Gastrocnemius medialis (tissue), 4 donors: ENCODE data around the gene NAV3. TPM values are rescaled to one million over a fixed set of nuclear protein-coding genes. Genes with fewer than 3 reads are reported as not detected.

Source experiments
- ATAC-seq, 2 donors: fragments of 150-250 bp; one replicate each; pipeline ENCODE4 v1.9.1; 2016
- DNase-seq, 2 donors: peaks; one replicate each; pipeline ENCODE4 v3.0.0-alpha.2; 2019
- H3K27ac ChIP-seq, 4 donors: fragments of 200-600 bp; sonication (generic); 1 replicate in 1 of 4; 2 replicates in 3 of 4; pipeline ENCODE4 v1.5.1; 2016 to 2018; ENCODE audit warnings: mild to moderate bottlenecking in 2 of 4, moderate library complexity in 1 of 4
- H3K27me3 ChIP-seq, 3 donors: fragments of 200-600 bp; sonication (generic) in 2 of 3; 1 replicate in 1 of 3; 2 replicates in 2 of 3; pipeline versions ENCODE4 v1.5.1 to v1.6.0; 2016 to 2019; ENCODE audit warnings: mild to moderate bottlenecking in 1 of 3, moderate library complexity in 1 of 3
- H3K36me3 ChIP-seq, 2 donors: fragments of 200-600 bp; sonication (generic) in 1 of 2; one replicate each; pipeline ENCODE4 v1.5.1; 2017 to 2018
- H3K4me1 ChIP-seq, 2 donors: fragments of 200-600 bp; sonication (generic) in 1 of 2; one replicate each; pipeline ENCODE4 v1.5.1; 2016 to 2017; ENCODE audit warnings: mild to moderate bottlenecking in 2 of 2
- H3K4me3 ChIP-seq, 4 donors: fragments of 200-600 bp; sonication (generic) in 3 of 4; 1 replicate in 1 of 4; 2 replicates in 3 of 4; pipeline ENCODE4 v1.5.1; 2016 to 2019; ENCODE audit warnings: mild to moderate bottlenecking in 2 of 4
- H3K9me3 ChIP-seq, 3 donors: fragments of 200-600 bp; sonication (generic) in 2 of 3; 1 replicate in 1 of 3; 2 replicates in 2 of 3; pipeline ENCODE4 v1.5.1; 2016 to 2019
- POLR2A ChIP-seq, 2 donors: fragments of 450-650 bp; IDR thresholded peaks; one replicate each; pipeline ENCODE4 v1.6.1; 2017; ENCODE audit warnings: antibody characterized with exemption in 2 of 2, mild to moderate bottlenecking in 2 of 2, moderate library complexity in 2 of 2
- in situ Hi-C, 4 donors: fragments of 200-750 bp; cut with MboI; loops; one replicate each; pipeline versions ENCODE4 v1.15.0 to v1.8.0; 2017; ENCODE audit warnings: low sequenced_read_pairs in 4 of 4
- intact Hi-C: fragments of 100-400 bp; cut with DNase I; formaldehyde crosslinking; loops from one replicate; pipeline ENCODE4 v1.15.1; 2023; ENCODE audit warnings: low total_unique reads
- total RNA-seq, 4 donors: library from RNA; depleted of rRNA; stranded (reverse); fragments of >200 nt; gene quantifications; one replicate each; pipeline versions ENCODE4 v1.1.0 to v1.2.3, GENCODE V29; 2016
- TF ChIP-seq, protein P1 (sequence below), 5 experiments: fragments of 450-650 bp in 3 of 5; fragments of 200-600 bp in 2 of 5; sonication (generic) in 2 of 5; IDR thresholded peaks in 4 of 5; conservative IDR thresholded peaks in 1 of 5; 1 replicate in 4 of 5; 2 replicates in 1 of 5; pipeline ENCODE4 v1.5.1; 2016 to 2019; ENCODE audit warnings: antibody characterized with exemption in 5 of 5, mild to moderate bottlenecking in 3 of 5, moderate library complexity in 3 of 5

NAV3 gene
- total RNA-seq, 4 donors from 2014 or later, result 0.87 to 2.5 (median 2.0) TPM

DNA sequence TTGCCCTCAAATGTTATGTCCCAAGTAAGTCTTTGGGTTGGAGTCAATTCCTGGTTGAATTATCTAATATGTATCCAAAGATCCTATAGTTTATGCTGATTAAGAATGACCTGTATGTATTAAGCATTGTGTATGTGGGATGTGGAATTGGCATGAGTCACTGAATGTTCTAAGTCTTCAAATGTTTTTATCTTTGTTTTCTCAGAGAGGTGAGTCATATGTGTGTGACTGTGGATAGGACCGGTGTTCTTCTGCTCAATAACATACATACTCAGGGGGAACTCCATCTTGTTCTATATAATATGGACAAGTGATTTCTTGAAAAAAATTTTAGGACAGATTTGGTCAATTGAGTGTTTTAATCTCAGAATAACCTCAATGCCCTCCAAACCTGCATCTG is 57.9 kb downstream of the NAV3 start:
- intact Hi-C loops (no loop called here), in situ Hi-C loops (no loop called here)
- Histone ChIP-seq H3K4me3 (no peak overlapping the region), H3K36me3 (no peaks in the 10 kb centered on the region), H3K27me3 (no peaks in the 10 kb centered on the region), H3K9me3 (no peaks in the 10 kb centered on the region), H3K27ac (no peak overlapping the region), H3K4me1 (no peaks in the 10 kb centered on the region)
- DNase-seq (no peak), ATAC-seq (no peak)
- TF ChIP-seq, protein P1, sequence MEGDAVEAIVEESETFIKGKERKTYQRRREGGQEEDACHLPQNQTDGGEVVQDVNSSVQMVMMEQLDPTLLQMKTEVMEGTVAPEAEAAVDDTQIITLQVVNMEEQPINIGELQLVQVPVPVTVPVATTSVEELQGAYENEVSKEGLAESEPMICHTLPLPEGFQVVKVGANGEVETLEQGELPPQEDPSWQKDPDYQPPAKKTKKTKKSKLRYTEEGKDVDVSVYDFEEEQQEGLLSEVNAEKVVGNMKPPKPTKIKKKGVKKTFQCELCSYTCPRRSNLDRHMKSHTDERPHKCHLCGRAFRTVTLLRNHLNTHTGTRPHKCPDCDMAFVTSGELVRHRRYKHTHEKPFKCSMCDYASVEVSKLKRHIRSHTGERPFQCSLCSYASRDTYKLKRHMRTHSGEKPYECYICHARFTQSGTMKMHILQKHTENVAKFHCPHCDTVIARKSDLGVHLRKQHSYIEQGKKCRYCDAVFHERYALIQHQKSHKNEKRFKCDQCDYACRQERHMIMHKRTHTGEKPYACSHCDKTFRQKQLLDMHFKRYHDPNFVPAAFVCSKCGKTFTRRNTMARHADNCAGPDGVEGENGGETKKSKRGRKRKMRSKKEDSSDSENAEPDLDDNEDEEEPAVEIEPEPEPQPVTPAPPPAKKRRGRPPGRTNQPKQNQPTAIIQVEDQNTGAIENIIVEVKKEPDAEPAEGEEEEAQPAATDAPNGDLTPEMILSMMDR (IDR thresholded peaks at IDR 0.05 in 4 of 5, conservative IDR thresholded peaks at IDR 0.05 in 1 of 5), result no peak
- TF ChIP-seq POLR2A (IDR thresholded peaks at IDR 0.05), result no peak

DNA sequence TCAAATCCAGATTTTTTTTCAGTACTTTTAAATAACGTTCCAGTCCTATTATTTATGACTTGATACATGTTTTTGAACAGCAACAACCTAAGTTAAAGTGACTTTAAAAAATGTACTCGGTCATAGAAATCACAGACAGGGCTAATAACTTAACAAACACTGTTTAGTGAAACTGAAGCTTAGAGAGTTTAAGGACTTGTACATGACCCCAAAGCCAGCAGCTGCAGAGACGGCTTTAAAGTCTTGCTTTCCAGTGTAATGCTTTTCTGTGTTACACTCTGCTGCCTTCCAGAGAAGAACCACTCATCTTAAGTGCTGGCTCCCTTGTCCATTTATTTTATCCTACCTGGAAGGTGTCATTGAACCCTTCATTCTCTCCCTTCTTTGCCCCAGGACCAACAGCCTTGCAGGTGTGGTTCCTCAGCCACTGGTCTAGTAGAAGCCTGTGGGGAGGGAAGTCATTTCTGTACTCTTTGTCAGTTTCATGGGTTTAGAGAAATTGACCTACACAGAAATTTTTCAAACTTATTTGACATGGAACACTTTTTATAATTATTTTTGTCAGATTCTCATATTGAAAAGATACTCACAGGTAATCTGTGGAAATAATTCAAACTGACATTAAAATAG is 60.9 kb downstream of the NAV3 start:
- ATAC-seq (no peak), DNase-seq (no peak)
- intact Hi-C loops, result no loop called here
- Histone ChIP-seq H3K4me3 (no peak overlapping the region), H3K27ac (no peak overlapping the region), H3K27me3 (no peaks in the 10 kb centered on the region), H3K36me3 (no peaks in the 10 kb centered on the region), H3K9me3 (no peaks in the 10 kb centered on the region), H3K4me1 (no peaks in the 10 kb centered on the region)
- TF ChIP-seq, protein P1 (IDR thresholded peaks at IDR 0.05 in 4 of 5, conservative IDR thresholded peaks at IDR 0.05 in 1 of 5), result no peak
- TF ChIP-seq POLR2A (IDR thresholded peaks at IDR 0.05), result no peak
- in situ Hi-C loops, result no loop called here

DNA sequence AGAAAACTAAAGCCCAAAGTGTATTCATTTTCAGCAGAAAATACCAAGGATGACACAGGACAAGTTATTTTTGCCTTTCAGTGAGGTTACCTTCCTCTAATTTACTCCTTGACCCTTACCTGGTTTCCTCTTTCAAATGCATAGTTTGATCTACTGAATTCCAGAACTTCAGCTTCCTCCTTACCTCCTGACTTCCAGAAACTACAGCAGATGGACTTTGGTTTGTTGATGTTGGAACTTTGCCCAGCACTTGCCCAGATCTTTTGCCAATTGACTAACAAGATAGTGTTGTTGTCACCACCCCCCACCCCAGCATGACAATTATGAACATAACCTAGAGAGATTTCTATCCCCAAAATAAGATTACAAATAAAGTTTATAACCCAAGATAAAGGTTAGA is 63.2 kb downstream of the NAV3 start:
- DNase-seq (no peak), ATAC-seq (no peak)
- TF ChIP-seq, protein P1 (IDR thresholded peaks at IDR 0.05 in 4 of 5, conservative IDR thresholded peaks at IDR 0.05 in 1 of 5), result no peak
- TF ChIP-seq POLR2A (IDR thresholded peaks at IDR 0.05), result no peak
- Histone ChIP-seq H3K36me3 (no peaks in the 10 kb centered on the region), H3K9me3 (no peaks in the 10 kb centered on the region), H3K27me3 (no peaks in the 10 kb centered on the region), H3K4me1 (no peaks in the 10 kb centered on the region), H3K4me3 (no peak overlapping the region), H3K27ac (no peak overlapping the region)
- intact Hi-C loops, result no loop called here
- in situ Hi-C loops, result no loop called here

DNA sequence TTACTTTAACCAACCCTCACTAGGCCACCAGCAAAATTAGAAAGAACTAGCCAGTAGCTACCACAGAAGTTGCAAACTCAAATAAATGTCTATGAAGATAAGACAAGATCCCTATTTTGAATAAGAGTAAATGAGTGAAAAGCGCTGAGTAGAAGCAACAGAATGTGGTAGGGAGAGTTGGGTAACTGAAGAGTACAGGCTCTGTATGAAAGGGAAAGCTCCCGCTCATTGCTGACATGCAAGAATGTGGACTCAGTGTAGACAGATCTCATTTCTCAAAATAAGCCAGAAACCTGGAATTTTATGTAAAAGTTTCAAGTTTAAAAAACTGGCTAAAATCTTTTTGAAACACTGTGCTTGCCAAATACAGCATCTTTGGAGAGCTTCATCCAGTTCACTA is 63.9 kb downstream of the NAV3 start:
- Histone ChIP-seq H3K36me3 (no peaks in the 10 kb centered on the region), H3K27ac (no peak overlapping the region), H3K4me3 (no peak overlapping the region), H3K9me3 (no peaks in the 10 kb centered on the region), H3K27me3 (no peaks in the 10 kb centered on the region), H3K4me1 (no peaks in the 10 kb centered on the region)
- TF ChIP-seq POLR2A (IDR thresholded peaks at IDR 0.05), result no peak
- TF ChIP-seq, protein P1 (IDR thresholded peaks at IDR 0.05 in 4 of 5, conservative IDR thresholded peaks at IDR 0.05 in 1 of 5), result no peak
- intact Hi-C loops, result no loop called here
- DNase-seq (no peak), ATAC-seq (no peak)
- in situ Hi-C loops, result no loop called here

DNA sequence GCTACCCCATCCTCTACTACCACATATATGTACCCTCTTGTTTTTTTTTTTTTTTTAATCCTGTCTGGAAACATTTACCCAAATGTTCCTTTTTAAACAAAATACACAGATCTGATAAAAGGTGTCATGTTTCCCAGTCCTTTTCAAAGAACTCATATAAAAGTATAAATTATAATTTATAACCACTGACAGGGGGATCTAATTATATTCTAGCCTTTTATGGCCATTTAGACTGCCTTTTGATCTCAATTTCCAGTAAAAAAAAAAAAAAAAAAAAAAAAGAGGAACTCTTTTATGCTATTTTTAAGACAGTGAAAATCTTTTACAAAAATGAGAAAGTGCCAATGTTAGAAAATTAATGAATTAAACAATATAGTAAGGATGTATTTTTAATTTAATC is 65.0 kb downstream of the NAV3 start:
- Histone ChIP-seq H3K9me3 (no peaks in the 10 kb centered on the region), H3K4me1 (no peaks in the 10 kb centered on the region), H3K27me3 (no peaks in the 10 kb centered on the region), H3K4me3 (no peak overlapping the region), H3K36me3 (no peaks in the 10 kb centered on the region), H3K27ac (no peak overlapping the region)
- no peak for DNase-seq
- intact Hi-C loops, result no loop called here
- ATAC-seq, result no peak
- in situ Hi-C loops, result no loop called here
- no peak for TF ChIP-seq POLR2A (IDR thresholded peaks at IDR 0.05)
- TF ChIP-seq, protein P1 (IDR thresholded peaks at IDR 0.05 in 4 of 5, conservative IDR thresholded peaks at IDR 0.05 in 1 of 5), result no peak
